Hypothalamus (tissue), 51 donors: ENCODE data around the gene ACAD11.
"Not testable (repeated sequence)": the region's sequence is repeated elsewhere in the genome, so short reads cannot be mapped to it uniquely, and the experiment has no call there.

ENCODE experiments used
- DNase-seq, 51 donors: peaks; one replicate each; lab custom pipeline; 2025; lab: John Stamatoyannopoulos, UW

ACAD11 gene

GRCh38 chr3:132606620-132607019 is 53.0 kb downstream of the ACAD11 start:
- DNase-seq = not testable (repeated sequence)

DNA sequence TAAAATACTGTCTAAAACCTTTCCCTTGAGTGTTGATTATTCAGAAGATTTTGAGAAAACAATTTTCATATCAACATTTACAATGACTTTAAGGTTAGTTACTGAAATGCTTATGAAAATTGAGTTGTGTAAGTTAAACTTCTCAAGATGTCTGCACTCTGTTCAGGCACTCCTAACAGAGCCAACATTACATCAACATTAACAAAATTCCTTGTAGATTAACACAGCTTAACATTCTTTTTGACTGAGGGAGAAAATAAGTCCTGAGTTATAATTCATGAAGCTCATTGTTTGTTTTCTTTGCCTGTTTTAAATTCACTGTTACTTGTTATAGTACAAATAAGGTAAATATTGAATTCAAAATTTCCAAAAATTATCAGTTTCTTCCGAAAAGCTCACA is 53.5 kb downstream of the ACAD11 start:
- no peak for DNase-seq

DNA sequence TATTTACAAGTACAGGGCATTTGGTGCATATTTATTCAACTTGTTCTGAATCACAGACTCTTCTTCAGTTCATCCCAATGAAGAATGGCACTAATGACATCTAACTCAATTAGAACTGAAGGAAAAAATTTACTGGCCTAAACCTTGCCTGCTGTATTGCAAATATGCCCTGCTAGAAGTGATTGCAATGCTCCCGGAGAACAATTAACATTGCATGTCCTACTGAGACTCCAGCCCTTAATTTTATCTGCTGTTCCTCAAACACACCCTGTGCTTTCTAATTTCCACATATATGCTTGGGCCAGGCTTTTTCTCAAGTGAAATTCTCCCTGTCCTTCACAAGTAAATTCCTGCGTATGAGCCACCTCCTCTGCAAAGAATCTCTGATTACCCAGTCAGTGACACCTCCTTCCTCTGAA is 54.2 kb downstream of the ACAD11 start:
- no peak for DNase-seq

DNA sequence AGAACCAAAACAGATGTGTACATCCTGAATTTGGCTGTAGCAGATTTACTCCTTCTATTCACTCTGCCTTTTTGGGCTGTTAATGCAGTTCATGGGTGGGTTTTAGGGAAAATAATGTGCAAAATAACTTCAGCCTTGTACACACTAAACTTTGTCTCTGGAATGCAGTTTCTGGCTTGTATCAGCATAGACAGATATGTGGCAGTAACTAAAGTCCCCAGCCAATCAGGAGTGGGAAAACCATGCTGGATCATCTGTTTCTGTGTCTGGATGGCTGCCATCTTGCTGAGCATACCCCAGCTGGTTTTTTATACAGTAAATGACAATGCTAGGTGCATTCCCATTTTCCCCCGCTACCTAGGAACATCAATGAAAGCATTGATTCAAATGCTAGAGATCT is 59.0 kb downstream of the ACAD11 start:
- not testable (repeated sequence) for DNase-seq

GRCh38 chr3:132598181-132598580 is 61.4 kb downstream of the ACAD11 start:
- DNase-seq = no peak

GRCh38 chr3:132597660-132598059 is 61.9 kb downstream of the ACAD11 start:
- no peak for DNase-seq

DNA sequence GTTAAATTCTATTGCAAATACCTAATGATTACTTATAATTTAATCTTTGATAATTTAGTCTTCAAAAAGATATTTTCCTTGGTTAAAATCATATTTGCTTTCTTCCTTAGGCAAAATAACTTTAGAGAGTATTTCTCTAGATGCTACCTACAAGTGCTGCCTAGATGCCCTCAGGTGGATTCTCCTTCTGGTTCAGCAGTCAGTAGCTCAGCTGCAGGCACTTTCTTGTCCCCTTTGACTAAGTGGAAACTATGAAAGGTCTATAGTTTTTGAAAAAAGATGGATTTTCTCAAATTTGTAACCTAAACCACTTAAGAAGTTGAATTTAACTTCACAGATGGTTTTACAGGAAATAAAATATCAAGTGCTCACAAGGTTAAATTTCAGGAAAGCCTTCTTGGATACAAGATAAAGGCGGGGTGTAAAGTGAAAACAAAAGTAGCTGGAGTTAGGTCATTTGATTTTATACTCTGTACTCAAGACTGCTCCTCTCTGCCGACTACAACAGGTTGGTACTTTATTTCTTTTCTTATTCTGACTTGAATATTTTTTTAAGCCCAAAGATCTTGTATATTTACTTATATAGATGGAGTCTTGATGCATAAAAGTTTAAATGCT is 62.7 kb downstream of the ACAD11 start, which contains the start of gene ACKR4:
Gene ACKR4, plus strand, starts transcription at position 455 of the 618 bp plus-strand sequence. CDS start 3,128 bp downstream, outside the sequence.
- no peak for DNase-seq

GRCh38 chr3:132596326-132596725 is 63.3 kb downstream of the ACAD11 start:
- no peak for DNase-seq

DNA sequence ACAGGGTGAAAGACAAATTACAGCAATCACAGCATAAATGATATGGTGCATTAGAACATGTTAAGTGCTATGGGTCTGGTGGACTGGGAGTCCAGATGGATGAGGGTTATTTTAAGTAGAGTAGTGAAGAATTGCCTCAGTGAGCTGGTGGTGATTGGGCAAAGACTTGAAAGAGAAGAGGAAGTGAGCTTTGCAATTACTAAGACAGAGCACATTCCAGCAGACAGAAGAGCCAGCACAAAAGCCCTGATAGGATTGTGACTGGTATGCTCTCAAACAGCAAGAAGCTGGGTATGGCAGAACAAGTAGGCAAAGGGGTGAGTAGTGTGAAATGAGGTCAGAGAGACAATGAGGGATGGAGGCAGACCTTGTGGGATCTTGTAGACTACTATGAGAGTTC is 64.6 kb downstream of the ACAD11 start:
- DNase-seq = no peak

GRCh38 chr3:132594498-132594897 is 65.1 kb downstream of the ACAD11 start:
- no peak for DNase-seq

- no peak for DNase-seq
Measured at GRCh38 chr3:132593947-132594323, 65.7 kb downstream of the ACAD11 start.

DNA sequence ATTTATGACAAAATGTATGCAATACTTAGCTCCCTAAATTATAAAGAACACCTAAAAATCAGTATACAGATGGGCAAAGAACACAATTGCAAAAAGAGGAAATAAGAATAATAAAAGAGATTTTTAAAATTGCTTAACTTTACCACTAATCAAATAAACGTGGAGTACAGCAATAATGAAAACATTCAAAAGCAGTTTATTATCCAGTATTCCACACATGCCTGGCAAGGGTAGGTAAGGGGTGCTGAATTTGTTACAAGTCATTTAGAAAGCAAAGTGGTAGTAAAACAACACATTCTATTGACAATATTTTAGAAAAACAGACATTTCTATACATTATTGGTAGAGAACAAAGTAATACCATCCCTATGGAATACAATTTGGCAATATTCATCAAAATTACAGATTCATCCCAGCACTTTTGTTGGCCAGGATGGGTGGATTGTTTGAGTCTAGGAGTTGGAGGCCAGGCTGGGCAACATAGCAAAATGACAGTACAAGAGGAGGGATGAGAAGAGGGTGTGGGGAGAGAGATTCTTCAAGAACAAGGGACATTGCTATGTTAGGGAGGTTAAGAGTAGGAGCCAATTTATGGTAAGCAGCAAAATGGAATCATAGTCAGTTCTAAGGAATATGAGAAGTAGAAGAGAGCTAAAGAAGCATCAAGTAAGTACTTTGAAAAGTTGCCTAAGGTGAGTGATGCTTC is 66.2 kb downstream of the ACAD11 start:
- no peak for DNase-seq

- no peak for DNase-seq
Measured at GRCh38 chr3:132592216-132592615, 67.4 kb downstream of the ACAD11 start.

- no peak for DNase-seq
Measured at GRCh38 chr3:132587401-132587800, 72.2 kb downstream of the ACAD11 start.

- DNase-seq = no peak
Measured at GRCh38 chr3:132573797-132574211, 85.8 kb downstream of the ACAD11 start.

DNA sequence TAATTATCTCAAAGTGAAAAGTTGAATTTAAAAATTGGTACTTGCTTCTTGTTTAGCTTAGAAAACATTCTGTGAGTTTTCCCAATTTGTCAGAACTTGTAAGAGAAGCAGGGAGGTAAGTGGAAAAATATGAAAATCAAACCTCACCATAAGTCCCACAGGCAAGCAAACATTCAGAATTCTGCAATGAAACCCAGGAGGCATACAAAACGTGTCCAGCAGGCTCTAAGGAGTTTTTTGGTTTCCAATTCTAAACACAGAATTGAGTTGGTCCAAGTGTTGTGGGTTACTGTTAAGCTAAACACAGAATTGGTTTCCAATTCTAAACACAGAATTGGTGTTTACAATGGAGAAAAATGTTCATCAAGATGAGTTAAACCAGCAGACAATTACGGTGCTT is 89.6 kb downstream of the ACAD11 start:
- no peak for DNase-seq

GRCh38 chr3:132569580-132569979 is 90.0 kb downstream of the ACAD11 start:
- DNase-seq = no peak

- no peak for DNase-seq
Measured at GRCh38 chr3:132569153-132569552, 90.5 kb downstream of the ACAD11 start.

DNA sequence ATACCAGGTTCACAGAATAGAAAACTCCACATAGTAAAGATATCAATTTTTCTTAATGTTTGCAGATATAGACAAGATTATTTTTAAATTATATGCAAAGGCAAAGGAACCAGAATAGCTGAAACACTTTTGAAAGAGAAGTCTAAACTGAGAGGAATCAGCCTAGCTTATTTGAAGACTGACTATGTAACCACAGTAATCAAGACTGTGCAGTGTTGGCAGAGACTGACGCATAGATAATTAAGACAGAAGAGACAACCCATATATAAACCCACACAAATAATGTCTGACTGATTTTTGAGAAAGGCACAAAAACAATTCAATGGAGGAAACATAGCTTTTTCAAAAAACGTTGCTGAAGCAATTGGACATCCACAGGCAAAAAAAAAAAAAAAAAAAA is 91.2 kb downstream of the ACAD11 start:
- no peak for DNase-seq

DNA sequence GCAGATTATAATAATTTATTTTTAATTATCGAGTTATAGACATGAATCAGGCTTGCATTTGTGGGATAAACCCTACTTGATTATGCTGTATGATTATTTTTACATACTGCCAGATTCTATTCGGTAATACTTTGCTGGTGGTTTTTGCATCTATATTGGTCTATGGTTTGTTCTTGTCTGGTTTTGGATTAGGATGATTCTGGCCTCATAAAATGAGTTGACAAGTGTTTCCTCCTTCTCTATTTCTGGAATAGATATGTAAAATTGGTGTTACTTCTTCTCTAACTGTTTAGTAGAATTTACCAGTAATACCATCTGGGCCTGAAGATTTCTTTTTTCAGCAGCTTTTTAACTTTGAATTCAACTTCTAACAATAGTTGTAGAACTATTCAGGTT is 95.5 kb downstream of the ACAD11 start:
- DNase-seq = no peak

GRCh38 chr3:132563420-132564069 is 96.1 kb downstream of the ACAD11 start:
- no peak for DNase-seq

- DNase-seq = no peak
Measured at GRCh38 chr3:132561003-132561402, 98.6 kb downstream of the ACAD11 start.
